WTC11 (cell line): ENCODE data around the gene UPK3A. TPM values are rescaled to one million over a fixed set of nuclear protein-coding genes. Genes with fewer than 3 reads are reported as not detected.
"Not testable (repeated sequence)": the region's sequence is repeated elsewhere in the genome, so short reads cannot be mapped to it uniquely, and the experiment has no call there.

Experiments
- ATAC-seq: fragments of 200-7000 bp; cut with Tn5 transposase; 2 replicates; pipeline ENCODE4 v1.10.0; 2021; ENCODE audit warnings: mild to moderate bottlenecking, moderate library complexity
- CTCF ChIA-PET: fragments of 300-600 bp; sonication (Branson Sonifier 250); formaldehyde crosslinking; loops from one replicate; lab custom pipeline; 2021; ENCODE audit warnings: antibody characterized with exemption; lab: Charles Lee
- POLR2A ChIA-PET: fragments of 350-600 bp; sonication (Branson Sonifier 250); formaldehyde crosslinking; loops from one replicate; lab custom pipeline; 2021; ENCODE audit warnings: antibody characterized with exemption; lab: Charles Lee
- DNase-seq: peaks from one replicate; pipeline ENCODE4 v3.0.0; 2021; ENCODE audit warnings: low spot score
- H3K27ac Mint-ChIP-seq: 2 replicates; pipeline ENCODE4 v1.8.0; 2021; ENCODE audit warnings: mixed read lengths
- H3K27me3 Mint-ChIP-seq: 2 replicates; pipeline ENCODE4 v1.8.0; 2021; ENCODE audit warnings: low read depth, mild to moderate bottlenecking, moderate library complexity, mixed read lengths
- H3K36me3 Mint-ChIP-seq: 2 replicates; pipeline ENCODE4 v1.8.0; 2021; ENCODE audit warnings: mixed read lengths
- H3K4me1 Mint-ChIP-seq: 2 replicates; pipeline ENCODE4 v1.8.0; 2022; ENCODE audit warnings: mixed read lengths
- H3K4me3 Mint-ChIP-seq: 2 replicates; pipeline ENCODE4 v1.8.0; 2021; ENCODE audit warnings: mild to moderate bottlenecking, moderate library complexity, mixed read lengths
- H3K9me3 Mint-ChIP-seq: 2 replicates; pipeline ENCODE4 v1.8.0; 2021; ENCODE audit warnings: mixed read lengths
- AR ChIP-seq: fragments of 250-450 bp; sonication (Bioruptor Pico); IDR thresholded peaks from 2 replicates; pipeline ENCODE4 v1.9.0; 2021; ENCODE audit warnings: mild to moderate bottlenecking
- CREB1 ChIP-seq: sonication (generic); formaldehyde crosslinking; IDR thresholded peaks from 2 replicates; pipeline ENCODE4 v1.8.0; 2023; ENCODE audit warnings: mild to moderate bottlenecking, missing genetic modification reagents
- CTCF ChIP-seq: fragments of 200-600 bp; IDR thresholded peaks from 2 replicates; pipeline ENCODE4 v1.8.0; 2022; ENCODE audit warnings: antibody characterized with exemption
- FOXK1 ChIP-seq: sonication (generic); formaldehyde crosslinking; IDR thresholded peaks from 2 replicates; pipeline ENCODE4 v1.8.0; 2022; ENCODE audit warnings: mild to moderate bottlenecking, moderate library complexity, missing genetic modification reagents
- FOXP1 ChIP-seq: sonication (generic); formaldehyde crosslinking; IDR thresholded peaks from 2 replicates; pipeline ENCODE4 v1.8.0; 2022; ENCODE audit warnings: missing genetic modification reagents, mild to moderate bottlenecking, moderate library complexity, borderline replicate concordance
- GABPB1 ChIP-seq: sonication (generic); formaldehyde crosslinking; IDR thresholded peaks from 2 replicates; pipeline ENCODE4 v1.8.1; 2023; ENCODE audit warnings: mild to moderate bottlenecking, missing genetic modification reagents
- JAZF1 ChIP-seq: fragments of 250-450 bp; sonication (Bioruptor Pico); IDR thresholded peaks from 2 replicates; pipeline ENCODE4 v1.9.0; 2021; ENCODE audit warnings: moderate library complexity, mild to moderate bottlenecking, inconsistent platforms
- MXD4 ChIP-seq: fragments of 250-450 bp; sonication (Bioruptor Pico); IDR thresholded peaks from 2 replicates; pipeline ENCODE4 v1.8.0; 2021; ENCODE audit warnings: mild to moderate bottlenecking, moderate library complexity, borderline replicate concordance
- NFATC4 ChIP-seq: fragments of 250-450 bp; sonication (Bioruptor Pico); IDR thresholded peaks from 2 replicates; pipeline ENCODE4 v1.9.0; 2021; ENCODE audit warnings: mild to moderate bottlenecking
- NFE2L1 ChIP-seq: sonication (generic); formaldehyde crosslinking; IDR thresholded peaks from 2 replicates; pipeline ENCODE4 v1.8.1; 2023; ENCODE audit warnings: missing genetic modification reagents
- NFYB ChIP-seq: sonication (generic); formaldehyde crosslinking; conservative IDR thresholded peaks from 2 replicates; pipeline ENCODE4 v1.8.0; 2022; ENCODE audit warnings: low read depth, missing genetic modification reagents
- SMAD3 ChIP-seq: sonication (generic); formaldehyde crosslinking; IDR thresholded peaks from 2 replicates; pipeline ENCODE4 v1.8.0; 2022; ENCODE audit warnings: missing genetic modification reagents, mild to moderate bottlenecking, borderline replicate concordance
- USF2 ChIP-seq: sonication (generic); formaldehyde crosslinking; IDR thresholded peaks from 2 replicates; pipeline ENCODE4 v1.8.1; 2023; ENCODE audit warnings: mild to moderate bottlenecking, missing genetic modification reagents, moderate library complexity
- ZBTB43 ChIP-seq: sonication (generic); formaldehyde crosslinking; IDR thresholded peaks from 2 replicates; pipeline ENCODE4 v1.8.1; 2023; ENCODE audit warnings: mild to moderate bottlenecking, missing genetic modification reagents
- ZNF121 ChIP-seq: sonication (generic); formaldehyde crosslinking; IDR thresholded peaks from 2 replicates; pipeline ENCODE4 v1.8.0; 2023; ENCODE audit warnings: missing genetic modification reagents
- ZNF138 ChIP-seq: sonication (generic); formaldehyde crosslinking; conservative IDR thresholded peaks from 2 replicates; pipeline ENCODE4 v1.8.1; 2022; ENCODE audit warnings: mild to moderate bottlenecking, moderate library complexity, missing genetic modification reagents
- ZNF281 ChIP-seq: sonication (generic); formaldehyde crosslinking; IDR thresholded peaks from 2 replicates; pipeline ENCODE4 v1.8.0; 2023; ENCODE audit warnings: mild to moderate bottlenecking, missing genetic modification reagents
- ZNF416 ChIP-seq: fragments of 250-450 bp; sonication (Bioruptor Pico); IDR thresholded peaks from 2 replicates; pipeline ENCODE4 v1.9.0; 2021; ENCODE audit warnings: mild to moderate bottlenecking, inconsistent platforms
- ZNF423 ChIP-seq: fragments of 250-450 bp; sonication (Bioruptor Pico); IDR thresholded peaks from 2 replicates; pipeline ENCODE4 v2.1.2; 2022; ENCODE audit warnings: mild to moderate bottlenecking, moderate library complexity
- ZNF671 ChIP-seq: fragments of 250-450 bp; sonication (Bioruptor Pico); IDR thresholded peaks from 2 replicates; pipeline ENCODE4 v1.8.0; 2021; ENCODE audit warnings: mild to moderate bottlenecking
- total RNA-seq: library from RNA; stranded (reverse); gene quantifications from 3 replicates; pipeline ENCODE4 v1.2.3, GENCODE V29; 2021
- TF ChIP-seq, protein P1 (sequence below): sonication (generic); formaldehyde crosslinking; IDR thresholded peaks from 2 replicates; pipeline ENCODE4 v1.8.0; 2022; ENCODE audit warnings: mild to moderate bottlenecking, missing genetic modification reagents

Gene UPK3A
- total RNA-seq, 1 experiment from 2014 or later, result 0.37 TPM

DNA sequence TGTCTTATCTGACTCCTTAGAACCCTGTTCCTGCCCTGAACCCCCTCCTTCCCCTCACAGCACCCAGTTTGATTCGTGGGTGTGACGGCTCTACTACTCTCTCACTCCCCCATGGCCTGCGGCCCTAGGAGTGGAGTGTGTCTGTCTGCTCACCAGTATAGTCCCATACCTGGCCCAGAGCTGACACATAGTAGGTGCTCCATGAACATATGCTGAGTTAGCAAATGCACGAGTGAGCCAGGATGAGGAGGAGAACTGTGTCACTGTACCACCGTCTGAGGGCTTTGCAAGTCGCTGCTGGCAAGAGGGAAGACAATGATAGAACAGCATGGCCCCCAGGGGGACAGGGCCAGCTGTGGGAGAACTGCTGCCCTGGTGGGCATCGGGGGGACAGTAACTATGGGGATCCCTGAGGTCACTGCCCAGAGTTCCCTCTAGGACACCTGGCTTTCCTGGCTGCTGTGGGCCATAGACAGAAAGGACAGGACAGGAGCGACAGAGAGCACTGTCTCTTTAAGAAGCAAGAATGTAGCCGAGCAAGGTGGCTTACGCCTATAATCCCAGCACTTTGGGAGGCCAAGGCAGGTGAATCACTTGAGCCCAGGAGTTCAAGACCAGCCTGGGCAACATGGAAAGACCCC, 24.9 kb upstream of the UPK3A start:
- CTCF ChIA-PET, result no interaction called here
- Mint-ChIP-seq H3K36me3 (peaks cover 3% of the 10 kb centered on the region; the same call in 1 of the 2 replicates), H3K4me3 (no peak overlapping the region), H3K9me3 (peaks cover 16% of the 10 kb centered on the region), H3K27me3 (peaks cover 25% of the 10 kb centered on the region), H3K27ac (no peak overlapping the region; the same call in 1 of the 2 replicates), H3K4me1 (peaks cover 9% of the 10 kb centered on the region)
- POLR2A ChIA-PET, result no interaction called here
- DNase-seq (no peak), ATAC-seq (no peak)
- TF ChIP-seq FOXK1, result no peak
- TF ChIP-seq ZNF416 (CRISPR knock-in tag), result no peak
- TF ChIP-seq NFE2L1 (CRISPR knock-in tag), result no peak
- no peak for TF ChIP-seq JAZF1 (CRISPR knock-in tag)
- TF ChIP-seq NFATC4, result no peak
- TF ChIP-seq FOXP1, result no peak
- no peak for TF ChIP-seq ZNF671
- no peak for TF ChIP-seq ZBTB43
- no peak for TF ChIP-seq ZNF138 (CRISPR knock-in tag)
- TF ChIP-seq NFYB, result no peak
- TF ChIP-seq SMAD3 (CRISPR knock-in tag), result no peak

- TF ChIP-seq ZNF121 (CRISPR knock-in tag), result peak; percentile 39; the same call in 1 of the 2 replicates
- H3K36me3 Mint-ChIP-seq, H3K4me1 Mint-ChIP-seq, H3K4me3 Mint-ChIP-seq, CTCF ChIA-PET, DNase-seq, H3K27ac Mint-ChIP-seq, POLR2A ChIA-PET, ATAC-seq: not testable (repeated sequence)
- H3K9me3 Mint-ChIP-seq, result peaks cover 16% of the 10 kb centered on the region
- H3K27me3 Mint-ChIP-seq, result peaks cover 25% of the 10 kb centered on the region
Measured at GRCh38 chr22:45260395-45260759, 24.4 kb upstream of the UPK3A start.

DNA sequence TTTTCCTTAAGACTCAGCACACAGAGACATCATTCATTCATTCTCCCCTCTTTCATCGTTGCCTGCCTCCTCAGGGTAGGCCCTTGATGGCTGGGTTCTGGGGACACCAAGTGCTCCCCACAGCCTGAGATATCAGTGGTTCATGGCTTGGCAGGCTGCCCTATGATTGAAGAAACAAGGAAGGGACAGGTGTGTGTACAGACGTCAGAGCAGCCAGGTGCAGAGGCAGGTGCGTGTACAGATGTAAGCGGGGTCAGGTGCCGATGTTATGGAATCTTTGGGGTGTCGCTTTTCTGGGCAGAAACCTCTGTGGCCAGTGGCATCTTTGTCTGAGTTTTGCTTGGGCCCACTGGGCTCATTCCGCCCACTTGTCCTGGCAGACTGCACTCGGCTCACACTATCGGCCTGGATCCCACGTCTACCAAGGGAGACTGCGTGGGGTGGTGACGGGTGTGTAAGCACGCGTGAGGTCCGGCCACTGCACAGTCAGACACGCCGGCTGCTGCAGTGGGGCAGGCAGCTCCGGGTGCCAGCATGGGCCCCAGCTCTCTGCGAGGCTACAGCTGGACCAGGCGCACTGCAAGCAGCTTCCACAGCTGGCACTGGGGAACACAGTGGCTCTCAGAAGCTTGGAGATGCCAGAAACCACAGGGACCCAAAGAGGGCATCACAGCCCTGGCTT, 23.2 kb upstream of the UPK3A start:
- Mint-ChIP-seq H3K9me3 (peaks cover 12% of the 10 kb centered on the region), H3K4me1 (peaks cover 9% of the 10 kb centered on the region), H3K36me3 (peaks cover 3% of the 10 kb centered on the region; the same call in 1 of the 2 replicates), H3K27ac (no peak overlapping the region), H3K27me3 (peaks cover 25% of the 10 kb centered on the region), H3K4me3 (no peak overlapping the region)
- POLR2A ChIA-PET, result no interaction called here
- no peak for ATAC-seq
- CTCF ChIA-PET, result interaction anchor here (0.9 to 3.1 kb wide), 3 partner anchors 53 to 179 kb away, joined by 3 to 12 read pairs (median 3); no protein-coding TSS in a partner anchor
- DNase-seq, result no peak
- TF ChIP-seq NFYB (no peak), CTCF (no peak), ZNF281 (no peak), ZNF423 (no peak), MXD4 (CRISPR knock-in tag) (no peak), USF2 (CRISPR knock-in tag) (no peak), AR (CRISPR knock-in tag) (no peak), GABPB1 (CRISPR knock-in tag) (no peak), CREB1 (CRISPR knock-in tag) (no peak)
- TF ChIP-seq, protein P1, sequence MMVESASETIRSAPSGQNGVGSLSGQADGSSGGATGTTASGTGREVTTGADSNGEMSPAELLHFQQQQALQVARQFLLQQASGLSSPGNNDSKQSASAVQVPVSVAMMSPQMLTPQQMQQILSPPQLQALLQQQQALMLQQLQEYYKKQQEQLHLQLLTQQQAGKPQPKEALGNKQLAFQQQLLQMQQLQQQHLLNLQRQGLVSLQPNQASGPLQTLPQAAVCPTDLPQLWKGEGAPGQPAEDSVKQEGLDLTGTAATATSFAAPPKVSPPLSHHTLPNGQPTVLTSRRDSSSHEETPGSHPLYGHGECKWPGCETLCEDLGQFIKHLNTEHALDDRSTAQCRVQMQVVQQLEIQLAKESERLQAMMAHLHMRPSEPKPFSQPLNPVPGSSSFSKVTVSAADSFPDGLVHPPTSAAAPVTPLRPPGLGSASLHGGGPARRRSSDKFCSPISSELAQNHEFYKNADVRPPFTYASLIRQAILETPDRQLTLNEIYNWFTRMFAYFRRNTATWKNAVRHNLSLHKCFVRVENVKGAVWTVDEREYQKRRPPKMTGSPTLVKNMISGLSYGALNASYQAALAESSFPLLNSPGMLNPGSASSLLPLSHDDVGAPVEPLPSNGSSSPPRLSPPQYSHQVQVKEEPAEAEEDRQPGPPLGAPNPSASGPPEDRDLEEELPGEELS (CRISPR knock-in tag), result no peak
